HG02759 (cell line): Measurements from ENCODE around the gene CHRM5.
"Not testable (repeated sequence)": the region's sequence is repeated elsewhere in the genome, so short reads cannot be mapped to it uniquely, and the experiment has no call there.

Experiments
- ATAC-seq: cut with Tn5 transposase; IDR thresholded peaks from one replicate; pipeline ENCODE4 v1.9.1; 2021; ENCODE audit warnings: mild to moderate bottlenecking, moderate library complexity; ENCODE audit not compliant: unreplicated experiment

Gene CHRM5

DNA sequence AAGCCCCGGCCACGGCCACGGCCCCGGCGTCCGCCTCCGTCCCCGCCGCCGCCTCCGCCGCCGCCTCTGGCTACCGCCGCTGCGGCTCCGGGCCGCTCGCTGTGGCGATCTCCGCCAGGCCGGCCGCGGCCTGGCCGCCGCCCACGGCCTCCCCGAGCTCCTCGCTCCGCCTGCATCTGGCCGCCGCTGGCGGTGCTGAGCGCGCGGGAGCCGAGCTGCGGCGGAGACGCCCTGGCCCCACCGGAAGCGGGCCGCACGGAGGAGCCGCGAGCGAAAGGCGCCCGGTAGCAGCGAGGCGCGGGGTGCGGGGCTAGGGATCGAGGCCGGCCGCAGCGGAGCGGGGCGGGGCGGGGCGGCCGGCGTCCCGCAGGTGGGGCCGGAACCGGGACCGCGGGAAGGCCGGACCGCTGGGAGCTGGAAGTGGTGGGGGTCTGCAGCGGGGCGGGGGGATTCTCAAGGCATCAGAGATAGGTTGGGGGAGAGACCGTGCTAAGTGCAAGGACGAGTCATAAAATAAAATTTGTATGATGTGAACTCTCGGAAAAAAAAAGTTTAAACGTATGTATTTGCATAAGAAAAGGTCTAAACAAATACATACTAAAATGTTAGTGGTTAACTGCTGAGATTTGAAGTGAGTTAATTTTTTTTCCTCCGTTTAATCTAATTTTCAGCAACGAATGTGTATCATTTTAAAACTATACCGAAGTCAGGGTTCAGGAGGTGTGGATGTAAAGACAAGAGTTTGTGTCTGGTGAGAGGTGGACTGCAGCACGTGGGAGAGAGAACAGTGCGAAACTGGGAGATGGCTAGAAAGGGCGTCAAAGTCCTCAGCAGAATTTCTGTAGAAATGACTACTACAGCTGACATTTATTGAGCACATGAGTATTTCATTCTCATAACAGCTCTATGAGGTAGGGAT, 70.8 kb downstream of the CHRM5 start, which contains the start of gene AVEN:
TSS of gene AVEN (minus strand) at position 334 of the 919 bp plus-strand sequence. CDS start at position 176, 158 bp downstream.
- ATAC-seq, result peak; percentile 63

DNA sequence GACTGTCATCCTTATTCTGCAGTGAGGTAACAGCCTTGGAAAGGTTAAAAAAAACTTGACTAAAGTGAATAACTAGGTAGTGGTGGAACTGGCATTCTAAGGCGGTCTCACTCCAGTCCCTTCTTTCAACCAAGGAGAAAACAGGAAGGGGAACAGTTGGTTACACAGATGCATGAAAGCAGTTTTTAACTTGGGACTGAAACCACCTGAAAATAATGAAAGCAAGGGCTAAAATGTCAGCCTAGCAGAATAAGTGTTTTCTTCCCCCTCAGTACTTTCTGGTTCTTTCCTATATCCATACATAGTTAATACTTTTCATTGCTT, 71.5 kb downstream of the CHRM5 start:
- peak; percentile 8 for ATAC-seq

DNA sequence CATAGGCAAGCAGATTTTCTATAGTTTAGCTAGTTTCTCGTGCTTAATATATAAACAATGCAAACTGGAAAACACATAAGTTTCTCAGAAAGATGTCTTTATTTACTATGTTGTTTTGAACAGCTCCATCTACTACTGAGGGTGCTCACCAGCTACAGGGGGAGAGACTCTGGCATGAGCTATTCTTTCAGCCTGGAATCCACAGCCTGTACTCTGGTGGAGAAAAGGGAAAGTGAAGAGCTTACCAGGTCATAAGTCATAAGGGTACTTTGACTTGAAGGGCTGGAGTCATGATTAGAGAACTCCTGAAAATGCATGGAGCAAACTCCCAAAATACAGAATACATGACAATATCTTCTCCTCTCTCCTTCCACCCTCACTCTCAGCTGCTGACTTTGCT, 75.1 kb downstream of the CHRM5 start:
- ATAC-seq, result no peak

DNA sequence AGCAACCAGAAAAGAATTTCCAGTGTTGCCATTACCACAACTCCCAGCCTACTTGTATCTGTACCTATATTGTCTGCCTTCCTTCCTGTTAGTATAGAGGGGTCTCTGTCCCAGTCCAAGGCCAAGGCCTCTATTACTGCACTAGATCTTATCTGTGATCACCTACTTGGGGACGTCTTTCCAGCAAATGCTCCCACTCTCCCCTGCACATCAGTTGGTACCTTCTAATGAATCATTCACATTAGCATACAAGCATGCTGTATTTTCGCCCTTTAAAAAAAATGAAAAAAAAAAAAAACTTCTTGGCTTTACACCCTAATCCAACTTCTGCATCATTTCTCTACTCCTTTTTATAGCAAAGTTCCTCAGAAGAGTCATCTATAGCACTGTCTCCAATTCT, 75.5 kb downstream of the CHRM5 start:
- ATAC-seq, result no peak

DNA sequence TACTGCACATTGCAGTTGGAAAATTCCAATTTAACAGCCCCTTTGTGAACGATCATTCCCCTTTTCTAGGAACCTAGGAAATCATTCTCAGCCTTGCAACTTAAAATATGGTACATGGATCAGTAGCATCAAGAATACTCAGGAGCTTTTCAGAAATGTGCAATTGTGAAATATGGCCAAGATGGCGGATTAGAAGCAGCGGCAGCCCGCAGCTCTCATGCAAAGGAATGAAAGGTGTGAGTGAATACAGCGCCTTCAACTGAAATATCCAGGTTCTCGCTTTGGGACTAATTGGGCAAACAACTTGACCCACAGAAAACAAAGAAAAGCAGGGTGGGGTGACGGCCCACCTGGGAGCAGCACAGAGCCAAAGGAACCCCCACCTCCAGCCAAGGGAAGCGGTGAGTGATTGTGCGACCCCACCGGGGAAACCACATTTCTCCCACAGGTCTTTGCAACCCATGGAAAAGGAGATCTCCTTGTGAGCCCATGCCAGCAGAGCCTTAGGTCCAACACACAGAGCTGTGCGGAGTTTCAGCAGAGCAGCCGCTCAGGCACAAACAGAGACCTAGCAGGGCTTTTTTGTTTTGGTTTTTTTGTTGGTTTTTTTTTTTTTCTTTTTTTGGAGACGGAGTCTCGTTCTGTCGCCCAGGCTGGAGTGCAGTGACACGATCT, 78.3 kb downstream of the CHRM5 start:
- no peak for ATAC-seq

DNA sequence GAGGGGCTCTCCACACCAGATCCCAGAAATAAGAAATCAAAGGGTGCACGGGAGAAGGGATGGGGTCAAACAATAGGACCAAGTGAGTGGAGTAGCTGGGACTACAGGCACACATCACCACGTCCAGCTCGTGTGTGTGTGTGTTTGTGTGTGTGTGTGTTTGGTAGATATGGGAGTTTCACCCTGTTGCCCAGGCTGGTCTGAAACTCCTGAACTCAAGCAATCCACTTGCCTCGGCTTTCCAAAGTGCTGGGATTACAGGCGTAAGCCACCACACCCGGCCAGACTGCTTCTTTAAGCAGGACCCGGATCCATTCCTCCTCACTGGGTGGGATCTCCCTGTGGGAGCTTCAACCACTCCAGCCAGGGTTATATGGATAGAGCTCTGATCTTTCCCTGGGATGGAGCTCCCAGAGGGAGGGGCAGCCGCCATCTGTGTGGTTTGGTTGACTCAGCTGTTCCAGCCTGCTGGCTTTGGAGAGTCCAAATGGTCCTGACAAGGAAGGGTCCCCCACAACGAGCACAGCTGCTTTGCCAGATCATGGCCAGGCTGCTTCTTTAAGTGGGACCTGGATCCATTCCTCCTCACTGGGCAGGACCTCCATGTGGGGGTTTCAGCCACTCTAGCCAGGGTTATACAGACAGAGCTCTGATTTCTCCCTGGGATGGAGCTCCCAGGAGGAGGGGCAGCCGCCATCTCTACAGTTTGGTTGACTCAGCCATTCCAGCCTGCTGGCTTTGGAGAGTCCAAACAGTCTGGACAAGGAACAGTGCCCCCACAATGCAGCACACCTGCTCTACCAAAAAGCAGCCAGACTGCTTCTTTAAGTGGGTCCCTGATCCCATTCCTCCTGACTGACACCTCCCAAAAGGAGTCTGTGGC, 79.8 kb downstream of the CHRM5 start:
- ATAC-seq, result no peak

DNA sequence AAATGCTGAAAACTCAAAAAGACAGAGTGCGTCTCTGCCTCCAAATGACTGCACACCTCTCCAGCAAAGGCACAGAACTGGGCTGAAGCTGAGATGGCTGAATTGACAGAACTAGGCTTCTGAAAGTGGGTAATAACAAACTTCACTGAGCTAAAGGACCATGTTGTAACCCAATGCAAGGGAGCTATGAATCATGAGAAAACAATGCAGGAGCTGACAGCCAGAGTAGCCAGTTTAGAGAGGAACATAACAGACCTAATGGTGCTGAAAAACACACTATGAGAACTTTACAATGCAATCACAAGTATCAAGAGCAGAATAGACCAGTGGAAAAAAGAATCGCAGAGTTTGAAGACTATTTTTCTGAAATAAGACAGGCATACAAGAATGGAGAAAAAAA, 80.8 kb downstream of the CHRM5 start:
- ATAC-seq, result no peak

DNA sequence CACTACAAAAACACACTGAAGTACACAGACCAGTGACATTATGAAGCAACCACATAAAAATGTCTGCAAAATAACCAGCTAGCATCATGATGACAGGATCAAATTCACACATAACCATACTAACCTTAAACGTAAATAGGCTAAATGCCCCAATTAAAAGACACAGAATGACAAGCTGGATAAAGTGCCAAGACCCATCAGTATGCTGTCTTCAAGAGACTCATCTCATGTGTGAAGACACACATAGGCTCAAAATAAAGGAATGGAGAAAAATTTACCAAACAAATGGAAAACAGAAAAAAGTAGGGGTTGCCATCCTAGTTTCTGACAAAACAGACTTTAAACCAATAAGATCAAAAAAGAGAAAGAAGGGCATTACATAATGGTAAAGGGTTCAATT, 82.1 kb downstream of the CHRM5 start:
- ATAC-seq, result not testable (repeated sequence)

DNA sequence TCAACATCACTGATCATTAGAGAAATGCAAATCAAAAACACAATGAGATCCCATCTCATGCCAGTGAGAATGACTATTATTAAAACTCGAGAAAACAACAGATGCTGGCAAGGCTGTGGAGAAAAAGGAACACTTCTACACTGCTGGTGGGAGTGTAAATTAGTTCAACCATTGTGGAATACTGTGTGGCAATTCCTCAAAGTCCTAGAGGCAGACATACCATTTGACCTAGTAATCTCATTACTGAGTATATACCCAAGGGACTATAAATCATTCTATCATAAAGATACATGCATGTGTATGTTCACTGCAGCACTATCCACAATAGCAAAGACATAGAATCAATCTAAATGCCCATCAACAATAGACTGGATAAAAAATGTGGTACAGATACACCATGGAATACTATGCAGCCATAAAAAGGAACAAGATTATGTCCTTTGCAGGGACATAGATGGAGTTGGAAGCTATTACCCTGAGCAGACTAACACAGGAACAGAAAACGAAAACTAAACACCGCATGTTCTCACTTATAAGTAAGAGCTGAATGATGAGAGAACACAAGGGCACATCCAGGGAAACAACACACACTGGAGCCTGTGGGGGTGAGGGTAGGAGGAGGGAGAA, 85.9 kb downstream of the CHRM5 start:
- no peak for ATAC-seq

DNA sequence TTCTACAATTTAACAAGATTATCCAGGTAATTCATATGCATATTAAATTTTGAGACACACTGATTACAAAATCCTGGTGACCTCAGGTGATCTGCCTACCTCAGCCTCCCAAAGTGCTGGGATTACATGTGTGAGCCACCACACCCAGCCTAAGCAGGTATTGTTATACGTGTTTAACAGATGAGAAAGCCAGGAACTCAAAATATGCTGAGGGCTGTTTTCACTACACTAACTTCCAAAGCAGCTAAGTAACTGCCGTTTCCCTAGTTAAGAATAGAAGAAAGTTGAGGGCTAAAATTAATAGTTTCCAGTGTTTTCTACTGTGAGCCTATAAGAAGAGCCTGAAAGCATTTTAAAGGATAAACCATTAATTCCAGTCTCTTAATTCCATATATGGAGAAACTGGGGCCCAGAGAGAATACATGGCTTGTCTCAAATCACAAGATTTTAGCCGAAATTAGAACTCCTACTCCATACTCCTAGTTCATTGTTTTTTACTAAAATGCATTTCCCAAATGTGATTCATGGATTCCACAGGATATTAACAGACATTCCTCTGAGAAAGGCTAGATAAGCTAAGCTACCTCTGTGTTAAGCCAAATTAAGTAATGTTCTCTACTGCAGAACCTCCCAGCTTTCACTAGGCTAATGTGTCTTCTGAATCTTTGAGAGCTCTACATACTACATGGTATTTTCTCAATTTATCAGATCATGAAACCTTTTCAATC, 87.7 kb downstream of the CHRM5 start:
- no peak for ATAC-seq

DNA sequence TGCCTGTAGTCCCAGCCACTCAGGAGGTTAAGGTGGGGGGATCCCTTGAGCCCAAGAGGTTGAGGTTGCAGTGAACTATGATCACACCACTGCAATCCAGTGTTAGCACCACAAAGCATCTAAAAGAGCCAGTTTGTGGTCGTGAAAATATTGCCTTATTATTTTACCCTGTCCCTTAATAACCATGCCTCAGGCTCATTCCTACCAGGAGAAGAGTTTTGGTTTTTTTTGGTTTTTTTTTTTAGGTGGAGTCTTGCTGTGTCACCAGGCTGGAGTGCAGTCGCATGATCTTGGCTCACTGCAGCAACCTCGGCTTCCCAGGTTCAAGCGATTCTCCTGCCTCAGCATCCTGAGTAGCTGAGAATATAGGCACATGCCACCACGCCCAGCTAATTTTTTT, 88.6 kb downstream of the CHRM5 start:
- ATAC-seq, result no peak

DNA sequence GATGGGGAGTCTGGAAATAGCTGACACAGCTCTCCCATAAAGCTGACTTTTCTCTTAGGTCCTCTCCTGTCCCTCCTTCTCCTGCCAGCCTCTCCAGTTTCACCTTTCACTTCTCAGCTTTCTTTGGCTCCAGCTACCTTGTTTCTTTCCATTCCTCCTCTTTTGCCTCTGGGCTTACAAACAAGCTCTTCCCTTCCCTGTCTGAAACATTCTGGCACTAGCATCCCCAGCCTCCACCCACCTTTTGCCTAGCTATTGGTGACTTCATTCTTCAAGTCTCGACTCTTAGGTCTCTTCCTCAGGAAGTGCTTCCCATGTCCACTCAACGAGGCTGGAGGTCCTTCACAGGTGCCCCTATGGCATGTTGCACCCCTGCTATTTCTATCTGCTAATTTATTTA, 91.2 kb downstream of the CHRM5 start:
- no peak for ATAC-seq

DNA sequence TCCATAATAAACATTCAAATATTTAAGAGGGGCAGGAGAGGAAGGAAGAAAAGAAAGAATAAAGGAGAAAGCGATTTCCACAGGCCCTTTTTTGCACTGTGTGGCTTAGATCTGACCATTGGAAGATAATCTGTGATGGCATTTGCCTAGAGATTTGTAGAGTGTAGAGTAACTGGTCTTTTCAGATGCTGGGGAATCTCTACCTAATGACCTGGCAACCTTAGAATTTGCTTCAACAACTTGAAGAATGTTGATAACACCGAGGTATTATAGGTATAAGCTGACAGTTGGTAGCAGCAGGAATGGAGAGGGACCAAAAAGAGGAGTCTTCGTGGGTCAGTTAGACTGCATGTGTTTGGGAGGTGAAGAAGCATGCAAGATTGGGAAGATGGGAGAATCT, 91.6 kb downstream of the CHRM5 start:
- no peak for ATAC-seq

DNA sequence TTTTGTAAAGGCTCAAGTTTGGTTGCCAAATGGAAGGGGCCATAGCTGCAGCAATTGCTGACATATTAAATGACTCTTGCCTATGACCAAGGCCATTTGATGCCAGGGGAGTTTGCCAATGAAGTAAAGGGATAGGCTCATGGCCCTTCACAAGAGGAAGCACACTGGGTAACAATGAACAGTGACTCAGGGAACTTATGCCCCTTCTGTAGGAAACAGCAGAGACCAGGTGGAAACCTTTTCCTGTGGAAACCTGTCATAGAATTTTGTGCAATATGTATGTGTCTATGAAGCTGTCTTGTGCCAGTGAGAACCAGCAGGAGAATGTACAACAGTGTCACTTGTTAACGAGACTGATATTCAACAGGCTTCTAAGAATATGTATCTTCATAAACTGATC, 96.1 kb downstream of the CHRM5 start:
- no peak for ATAC-seq

DNA sequence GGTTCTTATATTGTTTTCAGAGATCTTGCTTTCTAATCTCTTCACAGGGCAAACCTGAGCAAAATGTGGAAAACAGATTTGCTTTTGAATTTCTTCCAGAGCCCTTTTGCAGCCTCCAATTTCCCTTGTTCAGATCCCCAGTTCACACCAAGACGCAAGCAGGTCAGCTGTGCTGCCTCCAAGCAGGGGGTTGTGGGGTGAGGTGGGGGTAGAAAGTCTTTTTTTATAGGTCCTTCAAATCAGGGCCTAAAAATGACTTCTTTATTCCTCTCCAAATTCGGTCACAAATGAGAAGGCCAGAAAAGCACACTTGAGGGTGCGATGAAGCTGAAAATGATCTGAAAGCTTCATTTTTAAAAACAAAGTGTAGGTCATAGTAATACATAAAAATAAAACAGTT, 97.0 kb downstream of the CHRM5 start:
- ATAC-seq, result no peak

DNA sequence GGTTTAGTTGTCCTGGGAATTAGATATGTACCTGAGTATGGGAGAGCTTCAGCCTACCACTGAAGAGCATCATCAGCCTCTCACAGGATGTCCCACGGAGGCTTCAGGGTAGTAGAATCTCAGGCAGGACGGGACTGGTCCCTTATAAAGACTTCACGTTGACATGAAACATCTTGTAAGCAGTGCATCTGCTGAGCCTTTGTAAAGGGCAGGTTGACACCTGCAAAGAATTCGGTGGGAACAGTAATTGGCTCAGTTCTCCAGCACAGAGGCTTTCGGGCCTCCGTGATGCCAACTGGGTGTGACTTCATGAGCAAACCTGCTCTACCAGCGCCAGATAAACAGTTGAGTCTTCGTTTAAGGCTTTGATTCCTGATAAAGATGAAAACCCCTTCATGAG, 97.6 kb downstream of the CHRM5 start:
- no peak for ATAC-seq

DNA sequence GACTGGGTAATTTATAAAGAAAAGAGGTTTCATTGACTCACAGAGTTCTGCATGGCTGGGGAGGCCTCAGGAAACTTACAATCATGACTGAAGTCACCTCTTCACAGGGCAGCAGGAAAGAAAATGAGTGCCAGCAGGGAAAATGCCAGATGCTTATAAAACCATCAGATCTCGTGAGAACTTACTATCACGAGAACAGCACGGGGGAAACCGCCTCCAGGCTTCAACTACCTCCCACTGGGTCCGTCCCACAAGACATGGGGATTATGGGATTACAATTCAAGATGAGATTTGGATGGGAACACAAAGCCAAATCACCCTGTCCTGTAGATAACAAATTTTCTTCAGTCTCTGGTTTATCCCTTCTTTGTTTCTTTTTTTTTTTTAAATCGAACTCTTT, 101.7 kb downstream of the CHRM5 start:
- ATAC-seq, result no peak

DNA sequence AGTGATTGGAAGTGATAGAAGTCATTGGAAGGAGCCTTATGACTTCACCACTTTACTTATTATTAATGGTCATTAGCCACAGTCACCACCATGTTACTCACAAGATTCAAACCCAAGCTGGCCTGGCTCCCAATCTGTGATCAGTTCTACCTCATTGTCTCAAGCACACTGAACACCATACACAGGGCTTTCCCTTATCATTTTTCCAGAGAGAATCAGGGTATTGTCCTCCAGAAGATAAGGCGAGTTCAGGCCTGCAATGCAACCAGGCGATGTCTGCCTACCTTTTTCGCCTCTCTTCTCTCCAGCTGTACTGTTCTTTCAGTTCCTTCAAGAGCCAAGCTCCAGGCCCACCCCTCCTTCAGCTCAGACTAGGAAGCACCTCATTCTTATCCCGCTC, 108.5 kb downstream of the CHRM5 start:
- ATAC-seq, result no peak

DNA sequence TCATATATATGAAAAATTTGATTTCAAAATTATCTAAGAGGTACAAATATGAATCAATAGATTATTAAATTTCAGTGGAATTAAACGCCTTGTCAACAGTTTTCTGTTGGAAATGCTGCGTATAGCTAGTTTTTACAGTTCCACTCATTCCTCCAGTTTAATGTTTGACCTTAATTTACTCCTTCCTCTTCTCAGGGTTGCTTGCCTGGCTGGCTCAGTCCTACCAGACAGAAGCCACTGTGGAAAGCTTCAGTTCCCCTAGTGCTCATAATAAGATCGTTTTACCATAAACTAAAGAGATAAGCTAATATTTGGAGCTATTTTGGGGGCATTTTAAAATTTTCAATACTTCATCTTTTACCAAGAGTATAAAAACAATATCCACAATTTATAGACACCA, 110.6 kb downstream of the CHRM5 start:
- no peak for ATAC-seq

DNA sequence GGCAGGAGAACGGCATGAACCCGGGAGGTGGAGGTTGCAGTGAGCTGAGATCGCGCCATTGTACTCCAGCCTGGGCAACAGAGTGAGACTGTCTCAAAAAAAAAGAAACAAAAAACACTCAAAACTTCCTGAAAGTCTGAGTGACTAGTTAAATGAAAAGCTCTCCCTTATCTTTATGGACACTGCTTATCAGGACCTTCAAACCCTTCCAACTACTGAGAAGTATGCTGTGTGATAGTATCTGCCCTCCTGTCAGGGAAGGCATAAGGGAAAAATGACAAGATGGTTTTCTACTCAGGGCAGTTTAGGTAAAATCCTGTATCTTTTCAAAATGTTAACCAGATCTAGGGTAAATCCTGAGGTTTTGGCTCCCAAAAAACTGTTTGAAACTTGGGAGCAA, 111.6 kb downstream of the CHRM5 start:
- ATAC-seq, result no peak
